GM18505 (cell line): ENCODE data around the gene FSD1L.

Source experiments
- ATAC-seq: cut with Tn5 transposase; IDR thresholded peaks from one replicate; pipeline ENCODE4 v1.9.1; 2021; ENCODE audit not compliant: unreplicated experiment
- POLR2A ChIP-seq: IDR thresholded peaks from 4 replicates; pipeline ENCODE4 v1.6.1; 2011; ENCODE audit warnings: borderline replicate concordance; ENCODE audit not compliant: insufficient read depth, insufficient read length; ENCODE audit errors: extremely low read depth

The FSD1L gene

DNA sequence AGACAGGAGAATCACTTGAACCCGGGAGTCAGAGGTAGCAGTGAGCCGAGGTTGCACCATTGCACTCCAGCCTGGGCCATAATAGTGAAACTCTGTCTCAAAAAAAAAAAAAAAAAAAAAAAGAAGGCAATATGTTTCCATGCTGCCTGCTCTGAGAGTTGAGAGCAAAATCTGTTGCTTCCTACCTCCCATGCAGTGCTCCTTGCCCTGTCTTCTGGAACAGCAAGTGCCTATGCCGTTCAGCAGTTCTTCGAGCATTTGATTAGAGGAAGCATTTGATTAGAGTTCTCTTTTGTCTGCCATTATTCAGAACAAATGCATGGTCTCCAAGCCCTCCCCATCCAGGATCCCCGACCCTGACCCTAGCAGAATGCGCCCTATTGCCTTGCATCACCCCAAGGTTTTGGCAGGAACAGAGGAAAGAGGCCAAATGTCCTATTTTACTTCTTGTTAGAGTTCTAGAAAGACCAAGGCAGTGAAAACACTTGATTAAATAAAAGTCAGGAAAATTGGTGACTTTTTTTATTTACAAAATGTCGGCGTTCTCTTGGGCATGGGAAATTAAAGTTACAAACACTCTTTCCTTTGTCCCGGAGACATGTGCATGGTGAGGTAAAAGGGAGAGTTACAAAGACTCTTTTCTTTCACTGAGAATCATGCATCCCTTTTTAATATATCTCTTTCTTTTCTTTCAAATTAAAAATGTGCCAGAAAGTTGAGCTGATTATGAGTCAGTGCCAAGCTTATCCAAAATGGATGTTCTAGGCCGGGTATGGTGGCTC, 27.8 kb upstream of the FSD1L start:
- ATAC-seq: no peak
- TF ChIP-seq POLR2A: no peak

DNA sequence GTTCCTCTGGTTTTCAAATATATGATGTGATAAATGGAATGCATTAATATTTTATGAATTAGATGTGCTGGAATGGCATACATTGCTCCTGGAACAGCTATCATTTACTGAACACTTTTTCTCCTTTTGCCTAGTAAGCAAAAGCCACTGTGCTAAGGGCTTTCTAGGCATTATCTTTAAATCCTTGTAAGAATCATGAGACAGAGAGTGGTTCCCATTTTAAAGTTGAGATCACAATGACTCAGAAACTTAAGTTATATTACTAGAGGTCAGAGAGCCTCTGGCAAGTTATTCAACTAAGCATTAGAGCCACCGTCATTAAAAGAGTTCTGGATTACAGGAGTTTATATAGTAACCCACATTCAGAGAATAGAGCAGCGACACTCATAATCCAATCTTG, 26.7 kb upstream of the FSD1L start:
- ATAC-seq: no peak
- TF ChIP-seq POLR2A: no peak

DNA sequence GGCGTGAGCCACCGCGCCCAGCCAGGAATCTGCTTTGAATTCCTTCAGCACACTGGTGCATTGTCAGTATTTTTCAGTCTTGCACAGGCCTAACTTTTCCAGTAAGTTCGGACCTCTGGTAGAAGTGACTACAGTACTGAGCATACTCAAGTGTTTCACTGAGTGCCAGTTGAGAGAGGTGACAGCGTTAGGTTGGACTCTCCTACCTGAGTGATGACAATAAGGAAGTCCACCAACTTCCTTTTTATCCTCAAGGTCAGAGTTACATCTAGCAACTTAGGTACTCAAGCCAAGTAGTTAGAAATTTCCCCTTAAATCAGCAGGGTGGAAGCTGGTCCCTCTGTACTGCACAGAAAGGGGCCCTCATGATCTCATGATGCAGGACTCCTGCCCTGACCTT, 26.0 kb upstream of the FSD1L start:
- no peak for TF ChIP-seq POLR2A
- no peak for ATAC-seq

DNA sequence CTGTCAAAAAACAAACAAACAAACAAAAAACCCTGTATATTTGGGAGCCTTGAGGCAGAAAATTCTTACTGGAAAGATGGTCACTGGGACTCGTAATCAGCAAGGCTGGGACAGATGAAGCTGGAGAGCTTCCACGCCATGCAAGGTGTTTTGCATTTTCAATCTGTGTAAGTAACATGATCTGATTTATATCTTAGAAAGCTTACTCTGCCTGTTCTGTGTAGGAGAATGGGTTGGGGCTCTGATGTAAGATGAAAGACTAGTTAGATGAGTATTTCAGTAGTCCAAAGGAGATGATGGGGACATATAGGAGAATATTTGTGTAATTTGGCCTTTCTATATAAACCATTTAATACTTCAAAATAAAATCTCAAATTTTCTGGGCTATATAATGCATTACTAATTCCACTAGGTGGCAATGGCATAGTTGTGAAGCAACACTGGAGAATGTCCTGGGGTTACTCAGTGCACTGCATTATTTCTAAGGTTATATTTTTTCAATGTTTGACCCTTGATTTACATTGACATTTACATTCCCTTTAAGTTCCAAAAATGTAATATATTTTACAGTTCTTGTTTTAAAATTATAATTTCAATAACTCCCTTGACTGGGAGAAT, 21.9 kb upstream of the FSD1L start:
- no peak for ATAC-seq
- TF ChIP-seq POLR2A: no peak

DNA sequence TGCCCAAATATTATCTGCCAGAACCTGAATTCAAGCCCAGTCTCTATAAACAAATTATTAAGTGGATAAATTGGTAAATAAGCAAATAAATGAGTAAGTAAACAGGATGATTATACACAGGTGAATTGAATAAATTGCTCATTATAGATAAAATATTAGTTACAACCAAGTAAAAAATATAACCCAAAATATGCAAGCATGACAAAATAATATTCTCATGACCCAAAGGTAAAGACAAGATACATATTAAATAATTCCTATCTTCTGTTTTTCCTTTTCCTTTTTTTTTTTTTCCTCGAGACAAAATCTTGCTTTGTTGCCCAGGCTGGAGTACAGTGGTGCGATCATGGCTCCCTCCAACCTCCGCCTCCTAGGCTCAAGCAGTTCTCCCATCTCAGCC, 21.2 kb upstream of the FSD1L start:
- ATAC-seq: no peak
- no peak for TF ChIP-seq POLR2A

DNA sequence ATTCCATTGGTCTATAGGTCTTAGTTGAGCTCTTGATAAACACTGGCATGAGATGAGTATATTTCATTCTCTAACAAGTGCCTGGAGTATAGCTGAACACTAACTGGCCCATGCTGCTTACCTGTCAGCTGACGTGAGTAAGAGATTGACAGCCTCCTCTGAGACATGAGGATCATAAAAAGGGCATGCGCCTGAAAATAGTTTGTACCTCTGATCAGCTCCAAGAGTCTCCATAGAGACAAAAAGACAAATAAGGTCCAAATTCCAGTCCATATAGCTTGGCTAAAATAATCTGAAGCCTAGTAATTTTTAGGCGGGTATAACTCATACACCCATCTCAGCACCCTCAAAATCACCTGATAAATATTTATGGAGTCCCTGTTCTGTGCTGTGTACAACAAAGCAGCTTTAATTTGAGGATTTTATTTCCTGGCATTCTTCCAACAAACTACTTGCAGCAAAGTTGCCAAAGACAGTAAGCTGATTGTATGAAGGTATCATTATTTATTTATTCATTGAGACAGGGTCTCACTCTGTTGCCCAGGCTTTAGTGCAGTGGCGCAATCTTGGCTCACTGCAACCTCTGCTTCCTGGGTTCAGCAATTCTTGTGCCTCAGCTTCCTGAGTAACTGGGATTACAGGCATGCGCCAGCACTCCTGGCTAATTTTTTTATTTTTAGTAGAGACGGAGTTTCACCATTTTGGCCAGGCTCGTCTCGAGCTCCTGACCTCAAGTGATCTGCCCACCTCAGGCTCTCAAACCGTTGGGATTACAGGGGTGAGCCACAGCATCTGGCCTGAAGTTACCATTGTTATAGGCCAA, 16.2 kb upstream of the FSD1L start:
- no peak for ATAC-seq
- no peak for TF ChIP-seq POLR2A

DNA sequence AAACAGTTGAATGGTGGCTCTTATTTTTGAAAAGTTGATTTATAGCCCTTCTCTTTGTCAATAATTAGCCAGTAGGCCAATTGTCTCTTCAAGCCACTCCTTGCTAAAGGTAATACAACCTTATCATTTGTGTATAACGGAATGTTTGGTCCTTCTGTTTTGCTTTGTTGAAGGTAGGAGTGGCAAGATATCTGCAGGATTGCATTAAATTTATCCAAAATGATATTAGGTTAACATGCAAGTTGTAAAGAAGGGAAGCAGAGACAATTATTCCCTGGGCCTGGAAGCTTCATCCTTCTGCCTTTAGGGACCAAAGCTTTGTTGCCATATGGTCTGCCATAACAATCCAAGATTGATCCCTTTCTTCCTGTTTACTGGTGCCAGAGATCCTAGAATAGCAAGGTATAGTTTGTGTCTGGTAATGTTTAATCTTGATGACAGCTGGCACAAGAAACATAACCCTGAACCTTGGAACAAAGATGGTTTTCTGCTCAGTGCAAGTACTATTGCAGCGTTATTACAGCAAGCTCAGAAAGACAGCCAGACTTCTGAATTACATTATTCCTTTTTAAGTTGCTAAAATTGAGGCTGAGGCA, 15.5 kb upstream of the FSD1L start:
- no peak for TF ChIP-seq POLR2A
- no peak for ATAC-seq

DNA sequence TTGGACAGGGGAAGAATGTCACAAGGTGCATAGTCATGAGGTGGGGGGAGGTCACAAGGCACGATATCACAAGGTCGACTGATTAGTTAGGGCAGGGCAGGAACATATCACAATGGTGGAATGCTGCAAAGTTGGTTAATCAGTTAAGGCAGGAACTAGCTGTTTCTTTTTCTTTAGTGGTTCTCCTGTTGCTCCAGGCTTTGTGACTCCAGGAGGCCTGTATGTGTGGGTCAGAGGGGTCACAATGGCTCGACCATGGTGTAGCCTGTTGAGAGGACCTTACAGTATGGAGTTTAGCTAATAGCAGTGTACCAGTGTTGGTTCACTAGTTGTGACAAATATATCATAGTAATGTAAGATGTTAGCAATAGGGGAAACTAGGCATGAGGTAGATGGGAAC, 12.4 kb upstream of the FSD1L start:
- ATAC-seq: no peak
- no peak for TF ChIP-seq POLR2A

DNA sequence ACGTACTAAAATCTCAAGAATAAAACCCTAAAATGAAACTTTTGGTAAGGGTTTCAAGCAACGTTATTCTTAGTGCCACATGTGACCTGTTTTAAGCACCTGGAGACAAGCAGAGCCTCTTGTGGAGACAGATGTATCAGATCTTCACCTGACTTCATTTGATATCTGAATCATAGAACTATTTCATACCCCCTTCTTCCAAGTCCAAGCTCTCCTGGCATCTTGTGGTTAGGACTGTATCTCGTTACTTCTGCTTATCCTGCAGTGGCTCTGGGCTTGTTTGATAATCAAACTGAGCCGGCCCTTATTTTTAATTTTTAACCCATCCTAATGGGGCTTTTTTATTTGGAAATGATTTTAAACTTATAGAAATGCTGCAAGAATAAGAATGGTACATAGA, 11.1 kb upstream of the FSD1L start:
- ATAC-seq: no peak
- TF ChIP-seq POLR2A: no peak

DNA sequence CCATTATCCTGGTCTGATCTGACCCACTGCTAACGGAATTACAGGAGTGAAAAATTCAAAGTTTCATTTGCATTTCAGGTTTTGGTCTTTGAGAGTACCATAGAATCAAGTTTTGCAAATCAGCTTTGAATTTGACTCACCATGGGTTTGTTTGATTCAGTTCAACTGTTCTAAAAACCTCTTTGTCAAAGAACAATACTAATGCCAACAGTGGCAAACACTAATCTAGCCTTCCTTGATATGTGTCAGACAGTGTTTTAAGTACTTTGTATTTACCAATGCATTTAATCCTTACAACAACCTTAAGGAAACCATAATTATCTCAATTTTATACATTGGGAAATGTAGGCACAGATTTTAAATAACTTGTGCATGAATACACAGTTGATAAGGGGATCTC, 10.1 kb upstream of the FSD1L start:
- no peak for ATAC-seq
- TF ChIP-seq POLR2A: no peak

DNA sequence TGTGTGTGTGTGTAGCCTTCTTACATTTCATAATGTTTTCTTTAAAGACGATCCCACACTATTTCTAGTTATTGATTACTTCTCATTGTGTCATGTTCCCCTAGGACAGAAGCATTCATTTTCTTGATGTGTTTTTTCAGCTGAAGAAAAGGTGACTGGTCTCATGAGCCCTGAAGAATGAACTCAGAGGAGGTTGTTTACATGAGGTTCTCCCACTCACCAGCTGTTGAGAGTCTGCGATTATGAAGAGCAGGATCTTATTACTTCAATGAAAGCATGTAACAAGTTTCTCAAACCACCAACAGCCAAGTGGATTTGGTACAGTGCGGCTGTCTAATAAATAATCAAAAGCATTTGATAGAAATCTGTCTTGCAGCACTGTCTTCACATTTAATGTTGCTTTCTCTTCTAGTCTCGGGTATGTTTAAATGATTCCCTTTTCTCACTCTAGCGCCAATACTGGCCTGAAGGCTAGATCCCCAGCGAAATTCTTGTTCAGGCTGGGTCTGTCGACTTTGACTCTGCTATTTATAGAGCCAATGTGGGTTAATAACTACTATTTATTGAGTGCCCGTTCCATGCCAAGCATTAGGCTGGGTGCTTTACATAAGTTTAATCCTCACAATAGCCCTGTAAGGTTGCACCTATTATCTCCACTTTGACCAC, 9.6 kb upstream of the FSD1L start:
- no peak for TF ChIP-seq POLR2A
- no peak for ATAC-seq

DNA sequence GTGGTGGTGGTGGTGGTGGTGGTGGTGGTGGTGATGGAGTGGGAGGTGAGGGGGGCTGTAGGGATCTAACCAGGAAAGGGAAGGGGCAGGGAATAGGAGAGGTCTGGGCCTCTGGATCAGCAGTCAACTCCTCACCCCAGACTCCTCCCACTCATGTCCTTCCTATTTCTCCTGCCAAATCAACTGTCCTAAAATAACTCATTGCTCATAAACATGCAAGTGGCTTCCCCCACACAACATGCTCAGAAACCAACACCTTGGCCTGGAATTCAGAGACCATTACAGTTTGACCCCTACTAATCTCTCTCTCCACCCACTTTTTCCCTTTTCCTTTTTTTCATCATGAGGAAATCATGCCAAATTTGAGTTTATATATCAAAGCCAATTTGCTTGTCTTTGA, 8.4 kb upstream of the FSD1L start:
- no peak for TF ChIP-seq POLR2A
- ATAC-seq: no peak

DNA sequence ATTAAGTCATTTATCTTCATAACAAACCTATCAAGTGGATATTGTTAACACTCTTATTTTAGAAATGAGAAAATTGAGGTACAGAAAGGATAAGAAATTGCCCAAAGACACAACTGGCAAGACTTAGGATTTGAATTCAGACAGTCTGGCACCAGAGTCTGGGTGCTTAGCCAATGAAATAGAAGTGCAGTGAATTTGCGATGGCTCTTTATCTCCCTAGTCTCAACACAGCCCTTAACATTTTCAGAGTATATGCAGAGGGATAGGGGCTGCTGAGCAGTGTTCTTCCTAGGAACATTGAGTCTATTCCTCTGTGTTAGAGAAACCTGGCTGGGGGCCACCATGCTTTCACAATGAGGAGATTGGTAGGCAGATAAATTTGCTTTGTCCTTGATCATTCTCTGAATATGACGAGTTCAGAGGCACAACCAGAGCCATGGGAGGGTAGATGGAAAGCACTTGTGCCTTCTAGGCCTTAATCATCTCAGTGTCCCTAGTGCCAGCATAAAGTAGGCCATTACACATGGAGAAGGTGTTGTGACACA, 6.1 kb upstream of the FSD1L start:
- no peak for TF ChIP-seq POLR2A
- no peak for ATAC-seq

DNA sequence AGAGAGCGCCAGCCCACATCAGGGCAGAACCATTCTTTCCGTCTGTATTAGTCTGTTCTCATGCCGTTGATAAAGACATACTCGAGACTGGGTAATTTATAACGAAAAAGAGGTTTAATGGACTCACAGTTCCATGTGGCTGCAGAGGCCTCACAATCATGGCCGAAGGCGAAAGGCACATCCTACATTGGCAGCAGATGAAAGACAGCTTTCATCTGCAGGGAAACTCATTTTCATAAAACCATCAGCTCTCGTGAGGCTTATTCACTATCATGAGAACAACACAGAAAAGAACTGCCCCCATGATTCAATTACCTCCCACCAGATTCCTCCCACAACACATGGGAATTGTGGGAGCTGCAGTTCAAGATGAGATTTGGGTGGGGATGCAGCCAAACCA, 4.7 kb upstream of the FSD1L start:
- no peak for TF ChIP-seq POLR2A
- ATAC-seq: no peak

DNA sequence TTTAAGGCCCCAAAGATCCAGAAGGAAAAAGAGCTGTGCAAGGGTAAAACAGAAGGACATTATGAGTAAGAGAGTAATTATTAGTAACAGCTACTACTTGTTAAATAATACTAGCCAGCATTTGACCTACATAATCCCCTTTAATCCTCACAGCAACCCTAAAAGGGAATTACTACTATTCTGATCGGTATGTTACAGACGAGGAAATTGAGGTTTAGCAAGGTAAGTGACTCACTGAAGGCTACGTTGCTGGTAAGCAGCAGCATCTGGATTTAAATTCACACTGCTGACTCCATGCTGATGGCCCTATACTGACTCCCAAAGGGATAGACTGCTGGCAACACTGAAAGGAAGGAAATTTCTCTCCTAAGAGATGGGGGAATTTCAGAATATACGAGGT, 3.7 kb upstream of the FSD1L start:
- TF ChIP-seq POLR2A: no peak
- ATAC-seq: no peak
